Esophagus muscularis mucosa (tissue), 4 donors: ENCODE data around the gene CAMK2G.

ENCODE experiments used
- EP300 ChIP-seq: sonication (generic); formaldehyde crosslinking; IDR thresholded peaks from one replicate; pipeline ENCODE4 v1.6.1; 2017; ENCODE audit warnings: antibody characterized with exemption
- POLR2A ChIP-seq: fragments of 450-650 bp; IDR thresholded peaks from one replicate; pipeline ENCODE4 v1.6.1; 2017; ENCODE audit warnings: antibody characterized with exemption, moderate library complexity, mild to moderate bottlenecking, low read depth
- POLR2AphosphoS5 ChIP-seq, 2 donors: sonication (generic); formaldehyde crosslinking; IDR thresholded peaks; one replicate each; pipeline ENCODE4 v1.6.1; 2017; ENCODE audit warnings: antibody characterized with exemption in 2 of 2
- TF ChIP-seq, protein P1 (sequence below), 3 experiments: fragments of 200-600 bp in 2 of 3; fragments of 450-650 bp in 1 of 3; sonication (generic) in 2 of 3; IDR thresholded peaks; one replicate each; pipeline ENCODE4 v1.5.1; 2017 to 2019; ENCODE audit warnings: antibody characterized with exemption in 3 of 3, mild to moderate bottlenecking in 2 of 3, moderate library complexity in 1 of 3

DNA sequence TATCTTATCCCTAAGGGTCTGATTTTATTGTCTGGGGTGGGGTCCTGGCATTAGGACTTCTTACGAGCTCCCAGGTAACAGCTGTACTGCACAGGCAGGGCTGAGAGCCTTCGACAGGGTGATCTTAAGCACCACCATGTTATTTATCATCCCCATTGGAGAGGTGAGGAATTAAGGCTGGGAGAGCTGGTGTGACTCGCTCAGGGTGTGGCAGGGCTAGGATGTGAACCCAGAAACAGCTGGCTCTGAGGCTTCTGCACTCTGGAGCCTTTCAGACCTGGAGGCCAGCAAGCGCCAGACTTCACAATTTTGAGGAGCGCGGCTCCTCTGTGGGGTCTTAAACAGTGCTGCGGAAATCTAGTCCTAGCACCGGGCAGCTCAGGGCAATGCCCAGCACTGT is 35.5 kb downstream of the CAMK2G start:
- TF ChIP-seq, protein P1, sequence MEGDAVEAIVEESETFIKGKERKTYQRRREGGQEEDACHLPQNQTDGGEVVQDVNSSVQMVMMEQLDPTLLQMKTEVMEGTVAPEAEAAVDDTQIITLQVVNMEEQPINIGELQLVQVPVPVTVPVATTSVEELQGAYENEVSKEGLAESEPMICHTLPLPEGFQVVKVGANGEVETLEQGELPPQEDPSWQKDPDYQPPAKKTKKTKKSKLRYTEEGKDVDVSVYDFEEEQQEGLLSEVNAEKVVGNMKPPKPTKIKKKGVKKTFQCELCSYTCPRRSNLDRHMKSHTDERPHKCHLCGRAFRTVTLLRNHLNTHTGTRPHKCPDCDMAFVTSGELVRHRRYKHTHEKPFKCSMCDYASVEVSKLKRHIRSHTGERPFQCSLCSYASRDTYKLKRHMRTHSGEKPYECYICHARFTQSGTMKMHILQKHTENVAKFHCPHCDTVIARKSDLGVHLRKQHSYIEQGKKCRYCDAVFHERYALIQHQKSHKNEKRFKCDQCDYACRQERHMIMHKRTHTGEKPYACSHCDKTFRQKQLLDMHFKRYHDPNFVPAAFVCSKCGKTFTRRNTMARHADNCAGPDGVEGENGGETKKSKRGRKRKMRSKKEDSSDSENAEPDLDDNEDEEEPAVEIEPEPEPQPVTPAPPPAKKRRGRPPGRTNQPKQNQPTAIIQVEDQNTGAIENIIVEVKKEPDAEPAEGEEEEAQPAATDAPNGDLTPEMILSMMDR (IDR thresholded peaks at IDR 0.05), result no peak
- TF ChIP-seq POLR2A (no peak), POLR2AphosphoS5 (IDR thresholded peaks at IDR 0.05) (no peak), EP300 (no peak)
